ENCODE data around the gene PCK1.

- TF ChIP-seq CTCF (conservative IDR thresholded peaks at IDR 0.05; ENCODE audit: low read depth, low read length) (no peak), EZH2 (IDR thresholded peaks at IDR 0.05; ENCODE audit: low read length, unreplicated experiment) (no peak), EZH2phosphoT487 (IDR thresholded peaks at IDR 0.05; ENCODE audit: borderline replicate concordance, low read length) (no peak)
These were observed 28.3 kb downstream of the PCK1 start for GRCh38 chr20:57589123-57589727.
